GM15510 (cell line): Measurements from ENCODE around the gene SACM1L.

Experiments
- POLR2A ChIP-seq: IDR thresholded peaks from 3 replicates; pipeline ENCODE4 v1.6.1; 2011; ENCODE audit warnings: borderline replicate concordance; ENCODE audit not compliant: insufficient read length; ENCODE audit errors: extremely low read depth

SACM1L gene

GRCh38 chr3:45792516-45793172 lies 103.4 kb downstream of the SACM1L start:
- TF ChIP-seq POLR2A: no peak

GRCh38 chr3:45793482-45794176 lies 104.4 kb downstream of the SACM1L start:
- no peak for TF ChIP-seq POLR2A

DNA sequence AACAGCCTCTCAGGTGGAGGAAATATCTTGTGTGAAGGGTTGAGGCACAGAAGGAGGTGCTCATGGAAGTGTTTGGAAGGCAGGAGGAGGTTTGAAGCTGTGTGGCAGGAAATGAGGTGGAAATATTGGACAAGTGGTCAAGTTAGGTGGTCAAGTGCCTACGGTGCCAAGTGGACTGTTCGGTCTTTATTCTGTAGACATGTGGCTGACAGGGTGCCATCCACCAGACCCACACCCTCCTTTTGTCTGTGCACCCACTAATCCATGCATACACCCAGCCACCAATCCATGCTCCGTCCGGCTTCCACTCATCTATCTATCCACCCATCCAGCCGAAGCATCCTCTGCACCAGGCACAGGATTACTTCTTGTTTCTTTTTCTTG lies 105.0 kb downstream of the SACM1L start:
- TF ChIP-seq POLR2A: no peak

DNA sequence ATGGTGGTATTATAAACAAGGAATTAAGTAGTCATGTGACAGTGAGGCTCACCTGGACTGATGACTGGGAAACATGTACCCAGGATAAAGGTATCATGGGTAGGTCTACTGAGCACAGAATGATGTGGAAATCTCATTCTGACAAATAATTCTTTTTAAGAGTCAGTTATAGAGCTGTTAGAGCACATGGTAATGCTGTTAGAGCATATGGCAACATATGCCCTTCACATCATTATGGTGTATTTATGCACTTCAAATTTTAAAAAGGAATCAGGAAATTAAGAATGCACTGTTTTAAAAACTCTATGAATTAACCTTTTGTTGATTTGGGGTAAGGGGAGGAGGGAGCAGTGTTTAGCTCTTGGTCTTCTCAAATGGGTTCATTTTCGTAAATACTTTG lies 105.5 kb downstream of the SACM1L start:
- no peak for TF ChIP-seq POLR2A
